ENCODE results near the gene MRPL53. TPM values are rescaled to one million over a fixed set of nuclear protein-coding genes. Genes with fewer than 3 reads are reported as not detected.
A peak's percentile ranks its signal among the peaks of the same experiment; 100 is the strongest.

The MRPL53 gene
- polyA plus RNA-seq, 3 donors: 48.6 to 133 (median 106) TPM

GRCh38 chr2:74458132-74458937 lies 14.1 kb downstream of the MRPL53 start, which contains the start of gene WBP1:
WBP1 (plus strand) TSS chr2:74458438; CDS start chr2:74458603, 165 bp downstream.
- no peaks in the 10 kb centered on the region for H4K20me1 ChIP-seq (ENCODE audit: insufficient read depth, low read length)
- peak within 1 kb of the TSS; percentile 74 to 90 (median 80) for H3K4me3 ChIP-seq (replicated peaks in 1 of 3; ENCODE audit: low read depth in 2 of 3, low read length in 3 of 3)
- peaks cover 19 to 24% of the 10 kb centered on the region in 2 donors for H3K36me3 ChIP-seq (replicated peaks in 1 of 2; ENCODE audit: control insufficient read depth in 1 of 2, insufficient read depth in 2 of 2, low read length in 2 of 2)
- peaks cover 0 to 2% (median 0%) of the 10 kb centered on the region in 3 donors for H3K27me3 Mint-ChIP-seq (ENCODE audit: low read depth in 3 of 3)
- H3K4me1 Mint-ChIP-seq: peaks cover 46% of the 10 kb centered on the region
- peak within 1 kb of the TSS; percentile 81 to 92 for H3K27ac ChIP-seq (ENCODE audit: low read depth in 1 of 2, low read length in 2 of 2)
- peak within 1 kb of the TSS; percentile 100 for H3K4me2 ChIP-seq (replicated peaks; ENCODE audit: extremely low read depth, low read length, poor library complexity, severe bottlenecking)
- no peaks in the 10 kb centered on the region for H3K27me3 ChIP-seq (ENCODE audit: control insufficient read depth in 2 of 2, insufficient read depth in 2 of 2, low read length in 2 of 2)
- H3K36me3 Mint-ChIP-seq: peaks cover 25 to 34% of the 10 kb centered on the region in 2 donors
- peak; percentile 100 for DNase-seq
- no peaks in the 10 kb centered on the region for H3K9me3 ChIP-seq (replicated peaks in 1 of 2; ENCODE audit: control insufficient read depth in 1 of 2, insufficient read depth in 1 of 2, low read length in 2 of 2)
- H3K79me2 ChIP-seq (ENCODE audit: insufficient read depth, low read length): peaks cover 21% of the 10 kb centered on the region
- H3K9me3 Mint-ChIP-seq: peaks cover 0 to 2% (median 0%) of the 10 kb centered on the region in 7 donors
- WGBS (ENCODE audit: insufficient coverage): 0% methylated on average over 23 of the region's 38 CpGs
- H3K9ac ChIP-seq (ENCODE audit: insufficient read depth, low read length, poor library complexity, severe bottlenecking): peak within 1 kb of the TSS; percentile 85
- H2AFZ ChIP-seq (ENCODE audit: insufficient read depth, low read depth, low read length, poor library complexity, severe bottlenecking): peak within 1 kb of the TSS; percentile 92
- intact Hi-C loops (cut with micrococcal nuclease): loop anchor here (5.0 kb wide), 1 partner anchor 69 kb away; the partner anchor contains the start of genes AUP1 (in 2 of the 2), DQX1 (in 2 of the 2) and HTRA2 (in 2 of the 2)
- TF ChIP-seq CTCF (IDR thresholded peaks at IDR 0.05): no peak
- peak within 1 kb of the TSS; percentile 93 to 94 for H3K4me3 Mint-ChIP-seq
- peak within 1 kb of the TSS; percentile 87 to 97 (median 94) for H3K27ac Mint-ChIP-seq
- H3K4me1 ChIP-seq (ENCODE audit: control insufficient read depth in 1 of 2, insufficient read depth in 2 of 2, low read length in 2 of 2): peaks cover 35 to 41% of the 10 kb centered on the region in 2 donors

- H3K4me3 ChIP-seq (replicated peaks in 1 of 3; ENCODE audit: low read depth in 2 of 3, low read length in 3 of 3): peak overlapping the region; percentile 72 to 90 (median 80)
- no peak for TF ChIP-seq CTCF (IDR thresholded peaks at IDR 0.05)
- H2AFZ ChIP-seq (ENCODE audit: insufficient read depth, low read depth, low read length, poor library complexity, severe bottlenecking): peak overlapping the region; percentile 92
- no peaks in the 10 kb centered on the region for H4K20me1 ChIP-seq (ENCODE audit: insufficient read depth, low read length)
- H3K4me3 Mint-ChIP-seq: peak overlapping the region; percentile 93 to 94
- H3K4me1 ChIP-seq (ENCODE audit: control insufficient read depth in 1 of 2, insufficient read depth in 2 of 2, low read length in 2 of 2): peaks cover 35 to 41% of the 10 kb centered on the region in 2 donors
- H3K4me1 Mint-ChIP-seq: peaks cover 43% of the 10 kb centered on the region
- H3K27ac Mint-ChIP-seq: peak overlapping the region; percentile 87 to 97 (median 94)
- peak overlapping the region; percentile 100 for H3K4me2 ChIP-seq (replicated peaks; ENCODE audit: extremely low read depth, low read length, poor library complexity, severe bottlenecking)
- peaks cover 21% of the 10 kb centered on the region for H3K79me2 ChIP-seq (ENCODE audit: insufficient read depth, low read length)
- no peaks in the 10 kb centered on the region for H3K9me3 Mint-ChIP-seq
- H3K27me3 ChIP-seq (ENCODE audit: control insufficient read depth in 2 of 2, insufficient read depth in 2 of 2, low read length in 2 of 2): no peaks in the 10 kb centered on the region
- H3K27me3 Mint-ChIP-seq (ENCODE audit: low read depth in 3 of 3): peaks cover 0 to 2% (median 0%) of the 10 kb centered on the region in 3 donors
- H3K9ac ChIP-seq (ENCODE audit: insufficient read depth, low read length, poor library complexity, severe bottlenecking): peak overlapping the region; percentile 85
- no peak for DNase-seq
- WGBS (ENCODE audit: insufficient coverage): under 1% methylated on average over 39 of the region's 46 CpGs
- no peaks in the 10 kb centered on the region for H3K9me3 ChIP-seq (replicated peaks in 1 of 2; ENCODE audit: control insufficient read depth in 1 of 2, insufficient read depth in 1 of 2, low read length in 2 of 2)
- intact Hi-C loops (cut with micrococcal nuclease): loop anchor here (5.0 kb wide), 1 partner anchor 70 kb away; the partner anchor contains the start of genes AUP1 (in 2 of the 2), DQX1 (in 2 of the 2) and HTRA2 (in 2 of the 2)
- H3K27ac ChIP-seq (ENCODE audit: low read depth in 1 of 2, low read length in 2 of 2): peak overlapping the region; percentile 81 to 92
- H3K36me3 ChIP-seq (replicated peaks in 1 of 2; ENCODE audit: control insufficient read depth in 1 of 2, insufficient read depth in 2 of 2, low read length in 2 of 2): peaks cover 15 to 17% of the 10 kb centered on the region in 2 donors
- peaks cover 18 to 29% of the 10 kb centered on the region in 2 donors for H3K36me3 Mint-ChIP-seq
Measured at GRCh38 chr2:74457549-74458131, 14.8 kb downstream of the MRPL53 start.

All from CD14-positive monocyte (primary cell).